ENCODE data around the gene ARHGAP26. TPM values are rescaled to one million over a fixed set of nuclear protein-coding genes. Genes with fewer than 3 reads are reported as not detected.

ARHGAP26 gene
- total RNA-seq, 2 donors from 2014 or later = 24.0 to 24.3 TPM

- H3K36me3 Mint-ChIP-seq (ENCODE audit: insufficient read depth in 2 of 2) = no peaks in the 10 kb centered on the region
- ATAC-seq (replicated peaks in 1 of 2) = no peak
- peaks cover 31% of the 10 kb centered on the region for H3K4me1 Mint-ChIP-seq (ENCODE audit: low read depth)
- no peak overlapping the region for H3K4me3 Mint-ChIP-seq
- H3K27me3 Mint-ChIP-seq (ENCODE audit: low read depth) = no peaks in the 10 kb centered on the region
- DNase-seq = no peak
- no peaks in the 10 kb centered on the region for H3K9me3 Mint-ChIP-seq
- H3K27ac Mint-ChIP-seq = no peak overlapping the region
These were observed 65.4 kb downstream of the ARHGAP26 start for GRCh38 chr5:142835540-142835939.

DNA sequence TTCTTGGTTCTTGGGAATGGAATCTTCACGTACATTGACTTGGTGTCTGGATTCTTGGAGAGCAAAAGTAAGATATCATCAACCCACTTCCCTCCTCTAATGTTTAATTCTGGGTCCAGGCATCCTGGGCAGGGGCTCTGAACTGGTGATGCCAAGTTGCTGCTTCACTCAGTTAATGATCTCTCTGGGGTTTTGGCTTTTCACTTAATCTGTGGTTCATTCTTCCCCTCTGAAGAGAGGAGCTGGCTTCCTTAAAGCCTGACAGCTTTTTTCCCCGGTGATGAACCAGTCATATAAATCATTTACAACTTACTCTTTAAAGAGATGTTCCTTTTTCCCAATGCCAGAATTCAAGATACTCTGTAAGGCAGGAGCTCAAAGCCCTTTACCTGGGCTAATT is 65.9 kb downstream of the ARHGAP26 start:
- no peak overlapping the region for H3K4me3 Mint-ChIP-seq
- peaks cover 28% of the 10 kb centered on the region for H3K4me1 Mint-ChIP-seq (ENCODE audit: low read depth)
- no peak for ATAC-seq (replicated peaks in 1 of 2)
- H3K9me3 Mint-ChIP-seq = no peaks in the 10 kb centered on the region
- no peak overlapping the region for H3K27ac Mint-ChIP-seq
- no peaks in the 10 kb centered on the region for H3K36me3 Mint-ChIP-seq (ENCODE audit: insufficient read depth in 2 of 2)
- no peaks in the 10 kb centered on the region for H3K27me3 Mint-ChIP-seq (ENCODE audit: low read depth)
- no peak for DNase-seq

GRCh38 chr5:142837081-142837725 is 67.0 kb downstream of the ARHGAP26 start:
- H3K9me3 Mint-ChIP-seq = no peaks in the 10 kb centered on the region

DNA sequence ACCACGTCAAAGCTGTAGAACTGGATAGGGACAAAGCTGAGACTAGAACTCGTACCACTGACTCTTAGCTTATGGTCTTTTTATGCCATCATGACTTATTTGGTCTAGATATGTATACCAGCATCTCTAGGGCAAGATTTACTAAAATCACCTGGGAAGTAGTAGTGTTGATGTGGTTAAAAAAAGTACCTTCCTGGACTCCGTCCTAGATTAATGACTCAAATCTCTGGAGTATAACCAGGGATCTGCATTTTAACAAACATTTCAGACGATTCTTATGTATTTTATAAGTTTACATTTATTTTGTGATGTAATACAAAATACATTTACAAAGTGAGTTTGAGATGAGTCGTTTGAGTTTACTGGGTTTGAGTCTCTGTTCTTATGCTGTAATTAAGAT is 68.7 kb downstream of the ARHGAP26 start:
- ATAC-seq (replicated peaks in 1 of 2) (no peak), DNase-seq (no peak)
- no peak overlapping the region for H3K4me3 Mint-ChIP-seq
- no peaks in the 10 kb centered on the region for H3K27me3 Mint-ChIP-seq (ENCODE audit: low read depth)
- no peak overlapping the region for H3K27ac Mint-ChIP-seq
- H3K9me3 Mint-ChIP-seq = no peaks in the 10 kb centered on the region
- H3K4me1 Mint-ChIP-seq (ENCODE audit: low read depth) = peaks cover 28% of the 10 kb centered on the region
- no peaks in the 10 kb centered on the region for H3K36me3 Mint-ChIP-seq (ENCODE audit: insufficient read depth in 2 of 2)

More at GRCh38 chr5:142837081-142837725, 67.0 kb downstream of the ARHGAP26 start:
- no peaks in the 10 kb centered on the region for H3K36me3 Mint-ChIP-seq (ENCODE audit: insufficient read depth in 2 of 2)
- H3K4me3 Mint-ChIP-seq = no peak overlapping the region
- no peak overlapping the region for H3K27ac Mint-ChIP-seq
- H3K27me3 Mint-ChIP-seq (ENCODE audit: low read depth) = no peaks in the 10 kb centered on the region
- ATAC-seq (replicated peaks in 1 of 2) = no peak
- peaks cover 22% of the 10 kb centered on the region for H3K4me1 Mint-ChIP-seq (ENCODE audit: low read depth)
- DNase-seq = no peak

GRCh38 chr5:142839711-142840346 is 69.7 kb downstream of the ARHGAP26 start:
- H3K36me3 Mint-ChIP-seq (ENCODE audit: insufficient read depth in 2 of 2) = no peaks in the 10 kb centered on the region
- no peak for ATAC-seq (replicated peaks in 1 of 2)
- no peaks in the 10 kb centered on the region for H3K9me3 Mint-ChIP-seq
- H3K4me1 Mint-ChIP-seq (ENCODE audit: low read depth) = peaks cover 34% of the 10 kb centered on the region
- no peak overlapping the region for H3K27ac Mint-ChIP-seq
- DNase-seq = no peak
- H3K27me3 Mint-ChIP-seq (ENCODE audit: low read depth) = no peaks in the 10 kb centered on the region
- H3K4me3 Mint-ChIP-seq = no peak overlapping the region

DNA sequence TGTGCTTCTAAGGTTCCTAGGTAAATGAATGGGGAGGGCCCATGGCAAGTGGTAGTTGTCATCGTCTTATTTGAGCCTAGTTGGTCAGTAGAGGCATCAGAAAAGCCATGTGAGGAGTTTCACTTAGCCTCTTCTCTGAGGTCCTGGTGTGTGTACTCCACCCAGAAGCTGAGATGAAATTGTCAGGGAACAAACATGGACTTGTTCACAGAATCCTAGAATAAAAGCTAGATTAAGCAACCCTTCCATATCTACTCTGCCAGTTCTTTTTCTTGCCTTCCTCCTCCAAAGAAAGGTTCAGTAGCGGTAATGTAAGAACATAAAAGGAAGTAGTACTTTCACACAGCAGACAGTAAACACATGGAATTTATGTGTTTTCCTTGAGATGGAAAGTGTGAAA is 70.4 kb downstream of the ARHGAP26 start:
- Mint-ChIP-seq H3K27ac (no peak overlapping the region), H3K4me1 (ENCODE audit: low read depth) (peaks cover 34% of the 10 kb centered on the region), H3K36me3 (ENCODE audit: insufficient read depth in 2 of 2) (no peaks in the 10 kb centered on the region), H3K4me3 (no peak overlapping the region), H3K27me3 (ENCODE audit: low read depth) (no peaks in the 10 kb centered on the region), H3K9me3 (no peaks in the 10 kb centered on the region)
- ATAC-seq (replicated peaks in 1 of 2) = no peak
- DNase-seq = no peak

GRCh38 chr5:142841511-142842265 is 71.5 kb downstream of the ARHGAP26 start:
- H3K9me3 Mint-ChIP-seq = no peaks in the 10 kb centered on the region
- DNase-seq = no peak
- no peak overlapping the region for H3K27ac Mint-ChIP-seq
- H3K27me3 Mint-ChIP-seq (ENCODE audit: low read depth) = no peaks in the 10 kb centered on the region
- ATAC-seq (replicated peaks in 1 of 2) = no peak
- H3K36me3 Mint-ChIP-seq (ENCODE audit: insufficient read depth in 2 of 2) = no peaks in the 10 kb centered on the region
- H3K4me1 Mint-ChIP-seq (ENCODE audit: low read depth) = peaks cover 39% of the 10 kb centered on the region
- no peak overlapping the region for H3K4me3 Mint-ChIP-seq

- DNase-seq = no peak
- Mint-ChIP-seq H3K27me3 (ENCODE audit: low read depth) (no peaks in the 10 kb centered on the region), H3K36me3 (ENCODE audit: insufficient read depth in 2 of 2) (no peaks in the 10 kb centered on the region), H3K9me3 (no peaks in the 10 kb centered on the region), H3K4me3 (no peak overlapping the region), H3K27ac (no peak overlapping the region), H3K4me1 (ENCODE audit: low read depth) (peaks cover 41% of the 10 kb centered on the region)
- ATAC-seq (replicated peaks in 1 of 2) = peak in 1 of 2 donors; percentile 42
These were observed 73.1 kb downstream of the ARHGAP26 start for GRCh38 chr5:142842994-142843905.

DNA sequence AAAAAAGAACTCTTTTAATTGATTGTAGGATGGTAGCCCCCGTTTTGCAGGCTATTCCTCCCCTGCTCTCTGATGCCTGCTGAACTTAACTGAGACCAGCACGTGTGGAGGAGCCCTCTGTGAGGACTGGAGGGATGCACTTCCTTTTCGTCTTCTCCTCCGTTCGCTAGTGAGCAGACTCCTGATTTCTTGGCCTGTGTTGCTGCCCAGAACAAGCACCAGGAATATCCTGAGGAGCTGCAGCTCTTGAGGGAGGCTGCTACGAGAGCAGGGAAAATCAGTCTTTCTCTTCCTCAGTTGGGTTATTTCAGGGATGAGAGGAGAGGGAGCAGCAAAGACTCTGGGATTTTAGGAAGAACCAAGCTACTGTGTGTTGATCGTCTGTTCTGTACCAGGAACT is 74.7 kb downstream of the ARHGAP26 start:
- no peak for DNase-seq

GRCh38 chr5:142845402-142845921 is 75.3 kb downstream of the ARHGAP26 start:
- Mint-ChIP-seq H3K9me3 (no peaks in the 10 kb centered on the region), H3K36me3 (ENCODE audit: insufficient read depth in 2 of 2) (no peaks in the 10 kb centered on the region), H3K4me1 (ENCODE audit: low read depth) (peaks cover 48% of the 10 kb centered on the region), H3K27ac (peak overlapping the region; percentile 39), H3K4me3 (peak overlapping the region; percentile 27 to 54), H3K27me3 (ENCODE audit: low read depth) (no peaks in the 10 kb centered on the region)
- DNase-seq (no peak), ATAC-seq (replicated peaks in 1 of 2) (peak; percentile 34 to 41)

More for the DNA sequence above, 74.7 kb downstream of the ARHGAP26 start:
- Mint-ChIP-seq H3K4me3 (peak overlapping the region; percentile 26 to 27), H3K36me3 (ENCODE audit: insufficient read depth in 2 of 2) (no peaks in the 10 kb centered on the region), H3K4me1 (ENCODE audit: low read depth) (peaks cover 47% of the 10 kb centered on the region), H3K27ac (no peak overlapping the region), H3K27me3 (ENCODE audit: low read depth) (no peaks in the 10 kb centered on the region), H3K9me3 (no peaks in the 10 kb centered on the region)
- ATAC-seq (replicated peaks in 1 of 2) = no peak

GRCh38 chr5:142845954-142846398 is 75.8 kb downstream of the ARHGAP26 start:
- Mint-ChIP-seq H3K4me3 (peak overlapping the region; percentile 1 to 54), H3K27ac (peak overlapping the region; percentile 39), H3K9me3 (no peaks in the 10 kb centered on the region), H3K36me3 (ENCODE audit: insufficient read depth in 2 of 2) (no peaks in the 10 kb centered on the region), H3K27me3 (ENCODE audit: low read depth) (no peaks in the 10 kb centered on the region), H3K4me1 (ENCODE audit: low read depth) (peaks cover 48% of the 10 kb centered on the region)
- ATAC-seq (replicated peaks in 1 of 2) = peak in 1 of 2 donors; percentile 52
- no peak for DNase-seq

DNA sequence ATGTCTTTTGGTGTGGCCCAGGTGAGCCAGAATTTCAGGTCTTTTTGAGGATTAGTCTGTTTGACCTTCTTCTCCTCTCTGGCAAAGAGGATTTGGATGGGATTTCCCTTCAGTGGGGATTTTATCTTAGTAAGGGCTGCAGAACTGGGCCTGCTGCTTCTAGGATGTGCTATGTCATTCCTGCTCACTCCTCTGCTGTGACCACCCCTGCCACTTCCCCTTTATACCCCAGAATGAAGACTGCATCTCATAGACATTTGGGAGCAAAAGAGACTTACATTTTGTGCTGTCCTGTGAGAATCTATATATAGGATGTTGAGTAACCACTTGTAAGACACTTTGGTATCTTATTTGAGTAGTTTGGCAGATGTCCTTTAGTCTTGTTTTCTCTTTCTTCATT is 76.2 kb downstream of the ARHGAP26 start:
- H3K4me1 Mint-ChIP-seq (ENCODE audit: low read depth) = peaks cover 48% of the 10 kb centered on the region
- no peak for DNase-seq
- H3K36me3 Mint-ChIP-seq (ENCODE audit: insufficient read depth in 2 of 2) = no peaks in the 10 kb centered on the region
- H3K27me3 Mint-ChIP-seq (ENCODE audit: low read depth) = no peaks in the 10 kb centered on the region
- H3K27ac Mint-ChIP-seq = no peak overlapping the region
- H3K9me3 Mint-ChIP-seq = no peaks in the 10 kb centered on the region
- no peak for ATAC-seq (replicated peaks in 1 of 2)
- H3K4me3 Mint-ChIP-seq = no peak overlapping the region

Measured in activated T-cell treated with anti-CD3 and anti-CD28 coated beads, Interleukin-2, amount 50 U/mL, for 72 hours (primary cell).